Myocyte (in vitro differentiated cells): ENCODE data around the gene ZNF354B. TPM values are rescaled to one million over a fixed set of nuclear protein-coding genes. Genes with fewer than 3 reads are reported as not detected.
A peak's percentile ranks its signal among the peaks of the same experiment; 100 is the strongest.
"Not testable (repeated sequence)": the region's sequence is repeated elsewhere in the genome, so short reads cannot be mapped to it uniquely, and the experiment has no call there.

Experiments used
- DNase-seq: peaks from one replicate; pipeline ENCODE4 v3.0.0-alpha.2; 2012; ENCODE audit warnings: low read depth
- polyA plus RNA-seq: library from polyadenylated mRNA; unstranded; fragments of >200 nt; gene quantifications from one replicate; pipeline ENCODE4 v1.2.1, GENCODE V29; 2012; ENCODE audit warnings: missing spikeins
- total RNA-seq: library from RNA; depleted of rRNA; stranded (reverse); fragments of >200 nt; gene quantifications from 2 replicates; pipeline ENCODE4 v1.2.3, GENCODE V29; 2014

ZNF354B gene
- total RNA-seq: 12.2 and 16.8 TPM in 2 replicates
- 5.2 TPM for polyA plus RNA-seq

GRCh38 chr5:178859625-178860521 lies at the start of gene ZNF354B:
TSS of gene ZNF354B (plus strand) at chr5:178859953. CDS start at chr5:178861048, 1,095 bp downstream.
- peak; percentile 95 for DNase-seq

- DNase-seq: no peak
Observed at GRCh38 chr5:178817506-178817905, 42.2 kb upstream of the ZNF354B start.

GRCh38 chr5:178818094-178818493 lies 41.7 kb upstream of the ZNF354B start:
- peak; percentile 10 for DNase-seq

- DNase-seq: no peak
Observed at GRCh38 chr5:178820001-178820400, 39.8 kb upstream of the ZNF354B start.

- no peak for DNase-seq
Observed at GRCh38 chr5:178825444-178825843, 34.3 kb upstream of the ZNF354B start.

GRCh38 chr5:178826216-178826615 lies 33.5 kb upstream of the ZNF354B start:
- DNase-seq: no peak

- DNase-seq: no peak
Observed at GRCh38 chr5:178827636-178828035, 32.1 kb upstream of the ZNF354B start.

GRCh38 chr5:178831049-178831448 lies 28.7 kb upstream of the ZNF354B start:
- DNase-seq: no peak

GRCh38 chr5:178832618-178833201 lies 27.0 kb upstream of the ZNF354B start:
- DNase-seq: no peak

- no peak for DNase-seq
Observed at GRCh38 chr5:178836628-178837027, 23.1 kb upstream of the ZNF354B start.

- DNase-seq: not testable (repeated sequence)
Observed at GRCh38 chr5:178838695-178839318, 20.9 kb upstream of the ZNF354B start.

GRCh38 chr5:178839319-178839704 lies 20.4 kb upstream of the ZNF354B start:
- peak; percentile 28 for DNase-seq

- not testable (repeated sequence) for DNase-seq
Observed at GRCh38 chr5:178840399-178840798, 19.4 kb upstream of the ZNF354B start.

- DNase-seq: no peak
Observed at GRCh38 chr5:178849316-178849715, 10.4 kb upstream of the ZNF354B start.

- DNase-seq: no peak
Observed at GRCh38 chr5:178851951-178852350, 7.8 kb upstream of the ZNF354B start.

GRCh38 chr5:178854284-178854683 lies 5.5 kb upstream of the ZNF354B start:
- no peak for DNase-seq

- DNase-seq: not testable (repeated sequence)
Observed at GRCh38 chr5:178860615-178861014, 862 bp downstream of the ZNF354B start.

- DNase-seq: no peak
Observed at GRCh38 chr5:178861627-178862026, 1.9 kb downstream of the ZNF354B start.

- DNase-seq: no peak
Observed at GRCh38 chr5:178866946-178867345, 7.2 kb downstream of the ZNF354B start.

- DNase-seq: no peak
Observed at GRCh38 chr5:178869577-178869976, 9.8 kb downstream of the ZNF354B start.

- DNase-seq: no peak
Observed at GRCh38 chr5:178870411-178870810, 10.7 kb downstream of the ZNF354B start.

- DNase-seq: no peak
Observed at GRCh38 chr5:178872302-178872701, 12.5 kb downstream of the ZNF354B start.
